SIG-M5 treated with dmso at 0.1 percent for 504 hours (cell line): Measurements from ENCODE around the gene JPH4.

Experiments used
- DNase-seq: peaks from one replicate; lab custom pipeline; 2025; ENCODE audit not compliant: unreplicated experiment; lab: John Stamatoyannopoulos, UW

The JPH4 gene

DNA sequence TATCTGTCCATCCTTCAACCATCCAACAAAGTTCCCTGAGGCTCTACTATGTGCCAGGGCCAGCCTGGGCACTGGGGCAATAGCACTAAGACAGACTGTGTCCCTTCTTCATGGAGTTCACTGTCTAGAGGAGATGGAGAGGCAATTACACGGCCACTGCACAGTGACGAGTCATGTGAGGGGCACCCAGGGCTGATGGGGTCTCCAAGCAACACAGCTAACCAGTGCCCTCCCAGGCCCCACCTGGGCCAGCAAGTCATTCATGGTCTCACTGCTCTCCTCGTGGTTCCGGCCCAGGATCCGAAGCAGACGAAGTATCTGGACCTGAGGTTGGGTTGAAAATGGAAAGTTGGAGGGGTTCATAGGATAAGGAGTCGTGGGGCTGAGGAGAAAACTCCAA lies 13.7 kb downstream of the JPH4 start:
- DNase-seq = no peak

DNA sequence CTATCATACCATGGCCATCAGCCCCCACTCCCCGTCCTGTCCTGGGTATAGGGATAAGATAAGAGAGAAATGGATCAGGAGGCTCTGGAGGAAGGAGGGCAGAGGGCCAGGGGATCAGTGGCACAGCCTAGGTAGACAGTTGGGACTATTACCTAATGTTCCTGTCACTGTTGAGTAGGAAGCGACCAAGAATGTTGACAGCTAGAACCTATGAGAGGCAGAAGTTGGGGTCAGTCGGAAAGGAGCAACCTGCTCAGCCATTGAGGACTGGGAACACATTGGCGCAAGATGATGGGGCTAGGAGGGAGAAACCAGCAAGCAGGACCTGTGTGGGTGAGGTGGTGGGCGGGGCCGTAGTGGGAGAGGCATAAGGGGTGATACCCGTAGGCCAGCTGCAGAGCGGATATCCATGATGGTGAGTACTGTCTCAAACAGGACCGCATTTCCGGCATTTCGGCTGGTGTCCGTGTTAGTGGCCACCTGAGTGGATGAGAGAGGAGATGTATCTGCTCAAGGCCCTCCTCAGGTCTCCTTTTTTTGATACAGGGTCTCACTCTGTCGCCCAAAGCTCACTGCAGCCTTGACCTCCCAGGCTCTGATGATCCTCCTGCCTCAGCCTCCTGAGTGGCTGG lies 14.3 kb downstream of the JPH4 start:
- no peak for DNase-seq

DNA sequence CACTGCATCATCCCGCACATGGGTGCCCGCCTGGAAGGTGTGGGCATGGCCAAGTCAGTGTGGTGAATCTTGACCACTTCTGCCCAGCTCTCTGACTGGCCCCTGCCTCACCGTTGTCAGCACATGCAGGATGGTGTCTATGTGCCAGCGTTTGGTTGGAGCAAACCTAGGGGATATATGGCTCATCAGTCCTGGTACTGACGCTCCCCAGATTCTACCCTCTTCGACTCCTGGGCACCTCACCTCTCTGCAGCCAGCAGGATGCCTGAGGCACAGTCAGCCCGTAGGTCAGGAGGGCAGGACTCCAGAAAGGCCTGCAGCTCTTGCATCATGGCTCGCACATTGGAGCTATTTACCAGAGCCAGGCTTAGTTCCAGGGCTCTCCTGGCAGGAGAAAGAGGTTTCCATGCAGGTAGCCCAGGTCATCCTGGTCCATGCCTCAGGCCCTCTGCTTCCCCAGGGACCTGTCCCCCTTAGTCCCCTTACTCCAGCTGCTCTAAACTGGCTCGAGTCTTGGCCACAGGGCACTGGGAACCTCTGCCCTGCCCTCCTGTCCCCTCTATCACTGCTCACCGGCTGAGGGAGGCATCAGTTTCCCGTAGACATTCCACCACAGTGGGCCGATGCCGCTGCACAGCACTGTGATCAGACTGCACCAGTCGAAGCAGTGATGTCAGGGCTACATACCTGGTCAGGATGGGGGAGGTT lies 15.0 kb downstream of the JPH4 start:
- no peak for DNase-seq

DNA sequence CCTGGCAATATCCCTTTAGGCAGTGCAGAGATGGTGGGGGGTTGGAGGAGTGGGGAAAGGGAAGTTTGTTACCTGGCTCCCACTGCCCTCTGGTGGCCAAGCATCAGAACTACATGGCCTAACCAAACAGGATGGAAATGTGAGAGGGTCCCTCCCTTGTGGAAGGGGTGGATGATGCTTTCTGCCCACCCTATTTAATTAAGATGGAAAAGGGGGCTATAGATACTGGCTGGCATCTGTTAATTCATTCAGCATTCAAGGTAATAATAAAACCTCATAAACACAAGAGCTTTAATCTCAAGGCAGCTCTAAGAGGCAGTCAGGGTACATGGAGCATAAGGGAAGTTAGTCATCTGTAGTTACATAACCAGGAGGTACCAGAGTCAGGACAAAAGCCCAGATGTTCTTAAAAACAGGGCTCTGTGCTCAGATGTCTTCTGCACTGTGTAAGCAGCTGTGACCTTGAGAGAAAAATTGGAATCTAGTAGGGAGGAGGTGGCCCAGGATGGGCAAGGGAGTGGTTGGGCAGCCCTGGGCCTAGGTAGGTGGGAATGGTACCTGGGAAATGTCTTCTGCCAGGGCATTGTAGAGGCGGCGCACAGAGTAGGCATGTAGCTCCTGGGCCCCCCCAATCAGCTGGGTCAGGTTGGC lies 15.6 kb downstream of the JPH4 start:
- DNase-seq = peak; percentile 51

DNA sequence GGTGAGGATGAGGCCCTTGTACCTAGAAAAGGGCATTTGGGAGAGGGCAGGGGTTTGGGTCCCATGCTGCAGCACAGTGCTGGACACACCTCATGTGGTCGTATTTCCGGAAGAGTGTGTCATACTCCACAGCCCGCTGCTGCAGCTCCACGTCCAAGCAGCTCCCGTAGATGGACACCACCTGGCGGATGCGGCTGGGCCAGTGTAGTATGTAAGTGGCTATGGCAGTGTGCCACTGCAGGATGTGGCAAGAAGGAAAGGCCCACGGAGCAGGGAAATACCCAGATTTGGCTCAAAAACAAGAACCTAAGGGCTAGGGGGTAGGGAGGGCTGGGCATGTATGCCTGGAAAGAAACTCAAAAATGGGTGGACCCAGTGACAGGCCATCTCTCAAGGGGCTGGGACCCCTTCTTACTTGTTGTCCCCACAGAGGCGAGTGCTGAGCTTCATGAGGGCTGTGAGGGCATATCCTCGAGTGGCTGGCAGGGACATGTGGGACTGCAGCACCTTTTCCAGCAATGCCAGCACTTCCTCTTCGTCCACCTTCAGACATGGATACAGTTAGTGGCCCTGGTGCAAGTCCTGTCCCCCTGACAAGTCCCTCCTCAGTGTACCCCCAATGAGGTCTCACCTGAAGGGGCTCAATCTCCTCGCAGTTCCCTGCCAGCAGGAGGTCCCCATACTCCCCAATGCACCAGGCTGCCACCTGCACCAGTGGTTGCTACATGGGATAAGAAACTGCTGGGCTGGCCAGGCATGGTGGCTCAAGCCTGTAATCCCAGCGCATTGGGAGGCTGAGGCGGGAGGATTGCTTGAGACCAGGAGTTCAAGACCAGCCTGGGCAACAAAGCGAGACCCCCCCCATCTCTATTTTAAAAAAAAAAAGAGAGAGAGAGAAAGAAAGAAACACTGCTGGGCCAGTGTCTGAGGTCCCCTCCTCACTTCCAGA lies 16.4 kb downstream of the JPH4 start:
- no peak for DNase-seq

DNA sequence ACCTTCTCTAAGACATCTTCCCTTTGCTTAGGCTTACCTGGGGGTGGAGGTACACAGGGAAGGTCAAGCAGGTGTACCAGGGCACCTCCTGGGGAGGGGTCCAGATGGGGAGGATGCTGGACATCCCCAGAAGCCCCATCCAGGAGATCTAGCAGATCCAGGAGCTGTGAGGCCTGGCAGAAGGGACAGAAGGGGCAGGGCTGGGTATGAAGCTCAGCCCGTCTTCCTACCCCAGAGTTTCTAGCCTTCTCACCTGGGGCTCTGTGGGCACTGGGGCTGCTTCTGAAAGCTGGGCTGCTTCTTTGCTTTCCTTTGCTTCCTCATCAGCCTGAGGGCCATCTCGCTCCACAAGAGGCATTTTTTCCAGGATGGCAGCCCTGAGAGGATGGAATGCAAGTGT lies 17.3 kb downstream of the JPH4 start:
- no peak for DNase-seq

DNA sequence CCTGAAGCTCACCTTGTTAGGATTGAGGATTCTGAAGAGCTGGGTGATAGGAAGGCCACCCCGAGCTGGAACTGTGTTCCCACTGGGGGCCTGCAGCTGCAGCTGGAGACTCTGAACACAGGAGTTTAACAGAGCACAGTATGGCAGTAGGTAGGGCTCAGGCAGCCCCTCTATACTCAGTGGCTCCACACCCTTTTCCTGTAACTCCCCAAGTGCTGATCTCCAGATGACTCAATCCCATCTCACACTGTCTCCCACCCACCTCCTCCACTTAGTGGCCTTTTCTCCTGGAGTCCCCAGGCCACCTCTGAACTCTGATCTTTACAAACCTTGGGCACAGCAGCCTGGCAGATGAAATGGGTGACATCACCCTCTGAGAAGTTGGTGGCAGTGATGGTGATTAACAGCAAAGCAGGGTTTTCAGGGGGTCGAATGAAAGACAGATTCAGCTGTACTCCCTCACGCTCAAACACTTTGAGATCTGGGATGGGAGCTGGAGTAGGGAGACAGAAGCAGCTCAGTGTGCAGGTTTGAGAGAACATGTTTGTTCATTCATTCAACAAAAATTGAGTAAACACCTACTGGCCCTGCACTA lies 18.6 kb downstream of the JPH4 start:
- DNase-seq = no peak

DNA sequence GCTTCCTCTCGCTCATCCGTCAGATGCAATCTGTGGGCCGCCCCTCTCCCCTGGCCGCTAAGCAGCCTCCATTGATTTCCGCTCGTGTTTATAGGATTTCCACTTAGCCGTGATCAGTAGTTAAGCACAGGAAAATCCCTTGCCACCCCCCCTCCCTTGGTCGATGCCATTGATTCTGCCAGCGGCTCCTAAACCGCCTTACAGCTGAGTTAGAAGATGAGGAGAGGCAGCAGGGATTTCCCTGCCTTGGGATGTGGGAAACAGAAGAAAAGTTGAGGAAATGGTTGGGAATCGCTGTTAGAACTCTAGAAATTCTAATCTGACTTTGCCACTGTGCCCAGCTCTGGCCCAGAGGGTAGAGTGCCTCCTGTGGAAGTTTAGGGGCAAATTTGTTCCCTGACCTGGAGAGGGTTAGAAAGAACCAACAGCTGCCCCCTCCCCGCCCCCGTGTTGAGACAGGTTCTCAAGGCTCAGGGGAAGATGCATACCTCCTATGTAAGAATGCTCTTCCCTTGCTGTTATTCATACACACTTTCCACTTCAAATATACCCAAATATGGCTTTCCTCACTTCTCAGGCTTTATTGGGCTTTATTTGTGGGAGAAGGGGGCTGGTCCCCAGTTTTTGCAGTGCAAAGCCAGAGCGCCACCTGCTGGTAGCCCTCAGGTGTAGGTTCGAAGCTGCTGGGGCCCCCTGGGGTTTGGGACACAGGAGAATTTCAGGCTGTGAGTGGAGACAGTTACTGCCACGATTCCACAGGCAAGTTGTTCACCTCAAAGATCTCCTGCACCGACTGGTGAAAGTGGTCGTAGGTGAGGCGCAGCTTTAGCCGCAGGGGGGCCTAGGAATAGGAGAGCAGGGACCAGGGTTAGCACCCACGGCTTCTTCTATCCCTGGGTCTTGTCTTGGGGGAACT lies 19.3 kb downstream of the JPH4 start:
- peak; percentile 41 for DNase-seq

DNA sequence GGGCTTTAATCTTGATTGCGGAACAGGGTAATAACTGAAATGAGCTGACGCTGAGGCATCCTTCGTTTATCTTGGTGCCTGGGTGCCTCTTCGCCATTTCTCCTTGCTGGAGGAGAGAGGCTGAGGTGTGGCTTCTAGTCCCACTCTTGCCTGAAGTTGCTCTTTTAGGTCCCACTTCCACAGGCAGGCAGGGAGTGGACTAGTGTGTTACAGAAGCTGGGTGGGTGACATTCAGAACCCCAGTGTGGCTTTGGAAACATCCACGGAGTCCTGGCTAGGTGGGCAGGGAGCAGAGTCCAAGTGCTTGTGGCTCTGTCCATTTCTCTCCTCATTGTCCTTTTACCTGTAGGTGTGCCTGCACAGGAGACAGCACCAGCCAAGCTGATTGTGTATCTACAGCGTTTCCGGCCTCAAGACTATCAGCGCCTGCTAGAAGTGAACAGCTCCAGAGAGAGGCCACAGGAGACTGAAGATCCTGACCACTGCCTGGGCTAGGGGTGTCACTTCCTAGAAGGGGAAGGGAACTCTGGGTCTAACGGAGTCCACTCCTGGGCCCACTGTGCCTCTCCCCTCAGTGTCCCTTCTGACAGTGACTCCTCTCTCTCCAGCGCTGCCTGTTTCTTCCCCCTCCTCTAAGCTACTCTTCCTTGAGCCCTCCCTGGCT lies 20.1 kb downstream of the JPH4 start:
- DNase-seq = no peak

DNA sequence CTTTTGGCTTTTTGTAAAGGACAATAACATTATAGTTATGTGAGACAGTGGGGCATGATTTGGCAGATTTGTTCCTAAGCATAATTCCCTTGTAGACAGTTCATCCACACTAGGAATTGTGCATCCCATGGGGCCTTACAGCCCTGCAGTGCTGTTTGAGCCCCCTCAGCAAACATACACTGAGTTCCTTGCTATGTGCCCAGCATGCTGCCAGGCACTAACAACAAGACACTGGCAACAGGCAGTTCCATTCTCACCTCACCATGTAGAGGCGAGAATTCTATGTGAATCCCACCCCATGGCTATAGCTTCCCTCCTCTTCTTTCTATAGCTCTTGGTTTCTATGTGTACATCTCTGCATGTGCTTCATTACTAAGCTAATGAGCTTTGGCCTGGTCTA lies 20.6 kb downstream of the JPH4 start:
- no peak for DNase-seq

DNA sequence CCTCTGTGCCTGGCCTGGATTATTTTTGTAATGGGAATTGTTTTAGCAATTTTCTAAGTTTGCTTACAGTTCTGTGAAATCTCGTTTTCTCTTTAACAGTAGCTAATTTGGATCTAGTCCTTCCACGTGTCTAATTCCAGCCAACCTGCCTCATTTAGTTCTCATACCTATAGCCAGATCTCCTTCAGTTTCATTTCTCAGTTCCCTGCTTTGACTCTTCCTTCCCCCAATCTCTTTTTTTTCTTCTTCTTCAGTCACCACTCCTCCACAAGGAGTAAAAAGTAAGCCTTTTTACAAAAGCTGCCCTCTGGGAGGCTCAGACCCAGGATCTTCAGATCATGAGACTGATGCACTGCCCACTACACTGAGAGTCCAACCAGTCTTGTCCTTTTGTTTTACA lies 21.1 kb downstream of the JPH4 start:
- DNase-seq = peak; percentile 9

DNA sequence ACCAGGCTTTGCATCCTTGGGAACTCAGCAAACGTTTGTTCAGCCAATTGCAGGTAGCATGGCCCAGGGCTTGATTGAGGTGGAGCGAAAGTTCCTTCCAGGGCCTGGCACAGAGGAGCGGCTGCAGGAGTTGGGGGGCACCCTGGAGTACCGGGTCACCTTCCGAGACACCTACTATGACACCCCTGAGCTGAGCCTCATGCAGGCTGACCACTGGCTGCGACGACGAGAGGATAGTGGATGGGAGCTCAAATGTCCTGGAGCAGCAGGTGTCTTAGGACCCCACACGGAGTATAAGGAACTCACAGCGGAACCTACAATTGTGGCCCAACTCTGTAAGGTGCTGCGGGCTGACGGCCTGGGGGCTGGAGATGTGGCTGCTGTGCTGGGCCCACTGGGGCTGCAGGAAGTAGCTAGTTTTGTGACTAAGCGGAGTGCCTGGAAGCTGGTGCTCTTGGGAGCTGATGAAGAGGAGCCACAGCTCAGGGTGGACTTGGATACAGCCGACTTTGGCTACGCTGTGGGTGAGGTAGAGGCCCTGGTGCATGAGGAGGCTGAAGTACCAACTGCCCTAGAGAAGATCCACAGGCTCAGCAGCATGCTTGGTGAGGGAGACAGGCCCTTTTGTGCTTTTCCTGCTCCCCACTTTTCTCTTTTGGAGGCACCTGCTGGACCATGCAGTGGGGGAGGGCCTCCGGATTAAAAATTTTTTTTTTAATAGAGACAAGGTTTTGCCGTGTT lies 21.7 kb downstream of the JPH4 start:
- DNase-seq = peak; percentile 42

DNA sequence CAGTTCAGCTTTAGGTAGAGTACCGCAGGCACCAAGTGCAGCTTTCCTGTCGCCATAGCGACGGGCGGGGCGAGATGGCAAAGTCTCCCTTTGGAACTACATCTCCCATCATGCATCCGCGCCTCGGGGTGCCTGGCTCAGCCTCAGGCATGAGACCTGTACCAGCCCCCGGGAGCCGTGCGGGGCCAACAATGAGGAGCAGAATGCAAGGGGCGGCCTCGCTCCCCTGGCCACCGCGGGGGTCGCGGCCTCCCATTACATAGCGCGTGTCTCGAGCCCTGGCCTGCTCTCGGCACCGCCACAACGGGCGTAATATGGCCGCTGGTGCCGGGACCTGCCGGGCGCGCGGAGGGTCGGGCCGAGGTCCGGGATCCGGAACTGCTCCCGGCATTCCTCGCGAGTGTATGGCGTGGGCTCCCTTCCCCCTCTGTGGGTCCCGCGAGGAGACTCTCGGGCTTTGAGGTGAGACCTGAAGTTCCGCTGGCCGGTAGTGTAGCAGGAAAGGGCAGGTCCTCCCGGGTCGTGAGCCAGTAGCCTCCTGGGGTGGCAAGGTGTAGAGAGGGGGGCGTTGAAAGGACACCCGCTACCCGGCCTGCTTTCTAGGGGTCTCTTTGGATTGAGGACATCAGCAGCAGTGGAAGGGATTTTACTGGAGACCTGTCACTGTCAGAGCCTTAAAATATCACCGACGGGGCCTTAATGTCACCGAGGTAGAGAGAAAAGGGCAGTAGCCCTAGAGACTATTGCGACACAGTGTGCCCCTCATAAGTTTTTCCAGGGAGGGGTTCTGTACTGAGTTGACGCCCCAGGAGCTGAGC lies 22.5 kb downstream of the JPH4 start, which contains the start of gene THTPA:
TSS of gene THTPA (plus strand) at position 390 of the 818 bp plus-strand sequence. CDS start 487 bp downstream, outside the sequence.
- peak; percentile 85 for DNase-seq

DNA sequence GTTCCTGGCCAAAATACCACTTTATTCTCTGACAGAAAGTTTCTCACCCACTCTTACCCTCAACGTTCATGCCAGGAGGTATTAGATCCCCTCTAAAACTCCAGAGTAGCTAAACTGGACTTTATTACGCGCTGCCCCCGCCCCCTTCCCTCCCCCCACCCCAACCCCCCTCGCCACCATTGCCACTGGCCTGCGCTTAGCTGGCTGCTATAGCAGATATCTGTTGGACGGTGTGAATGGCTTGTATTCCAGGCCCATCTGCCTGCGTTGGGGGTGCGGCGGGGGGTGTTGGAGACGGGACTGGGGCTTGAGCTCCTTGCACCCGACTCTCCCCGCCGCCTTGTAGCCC lies 23.1 kb downstream of the JPH4 start:
- DNase-seq = no peak

DNA sequence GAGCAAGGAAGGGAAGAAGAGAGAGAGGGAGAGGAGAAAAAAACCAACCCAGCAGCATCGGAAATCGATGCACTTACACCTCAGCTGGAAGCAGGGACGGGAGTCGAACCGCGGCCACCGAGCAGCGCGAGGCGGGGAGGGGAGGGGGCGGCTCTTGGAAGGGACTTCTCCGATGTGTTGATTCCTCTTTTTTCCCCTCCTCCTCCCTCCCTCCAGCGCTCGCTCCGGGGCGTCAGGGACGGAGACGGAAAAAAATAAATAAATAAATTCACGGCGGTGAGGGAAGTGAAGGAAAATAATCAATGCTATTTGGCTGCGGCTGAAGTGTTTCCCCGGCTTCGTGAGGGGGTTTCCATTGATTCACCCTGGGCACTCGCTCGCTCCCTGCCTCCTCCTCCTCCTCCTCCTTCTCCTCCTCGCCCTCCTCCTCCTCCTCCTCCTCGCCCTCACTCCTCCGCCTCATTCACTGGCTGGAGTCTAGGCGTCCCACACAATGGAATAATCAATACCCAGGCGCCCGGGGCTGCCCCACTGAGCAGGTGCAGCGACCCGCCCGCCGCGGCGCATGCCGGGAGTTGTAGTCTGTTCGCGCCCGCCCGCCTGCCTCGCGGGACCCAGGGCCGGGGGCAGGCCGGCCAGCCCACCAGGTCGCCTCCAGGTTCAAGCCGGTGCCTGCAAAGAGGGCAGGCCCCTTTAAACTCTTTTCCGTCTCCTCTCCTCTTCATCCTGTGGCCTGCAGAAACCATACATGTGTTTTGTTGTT lies 27.1 kb downstream of the JPH4 start, which contains the start of gene ZFHX2:
TSS of gene ZFHX2 (minus strand) at position 500 of the 763 bp plus-strand sequence. CDS start 16,440 bp downstream, outside the sequence.
- peak; percentile 75 for DNase-seq

DNA sequence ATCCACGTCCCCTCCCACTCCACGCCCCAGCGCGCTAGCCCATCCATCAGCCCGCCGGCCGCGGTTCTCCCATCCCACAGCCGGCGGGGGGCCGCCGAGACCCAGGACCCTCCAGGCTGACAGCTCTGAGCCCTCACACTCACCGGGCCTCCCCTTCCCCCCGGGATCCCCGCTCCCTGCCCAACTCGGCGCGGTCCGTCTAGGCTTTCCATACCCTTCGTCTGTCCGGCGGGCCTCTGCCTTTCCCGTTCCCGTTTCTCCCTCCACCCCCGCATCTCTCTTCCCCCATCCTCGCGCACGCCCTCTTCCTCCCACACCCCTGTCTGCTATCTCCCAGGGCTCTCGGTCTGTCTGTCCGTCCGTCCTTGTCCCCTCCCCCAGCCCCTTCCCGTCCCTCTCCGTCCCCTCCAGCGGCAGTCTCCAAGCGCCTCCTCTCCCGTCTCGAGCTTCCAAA lies 27.8 kb downstream of the JPH4 start:
- no peak for DNase-seq
